PC-3 (cell line): Measurements from ENCODE around the gene LAMA2. TPM values are rescaled to one million over a fixed set of nuclear protein-coding genes. Genes with fewer than 3 reads are reported as not detected.

Experiments used
- ATAC-seq: fragments of 200-7000 bp; cut with Tn5 transposase; 2 replicates; pipeline ENCODE4 v1.9.1; 2020; ENCODE audit warnings: mild to moderate bottlenecking, moderate library complexity
- BruUV-seq: library from RNA; stranded (reverse); fragments of 400-500 nt; replicated peaks from 2 replicates; lab custom pipeline; 2021; lab: Mats Ljungman, UMichigan
- CTCF ChIA-PET: fragments of 300-600 bp; sonication (Branson Sonifier 250); formaldehyde crosslinking; loops from one replicate; lab custom pipeline; 2022; ENCODE audit warnings: antibody characterized with exemption; lab: Charles Lee
- POLR2A ChIA-PET: fragments of 300-600 bp; sonication (Branson Sonifier 250); formaldehyde crosslinking; loops from one replicate; lab custom pipeline; 2022; ENCODE audit warnings: antibody characterized with exemption; ENCODE audit not compliant: unreplicated experiment; lab: Charles Lee
- DNase-seq: peaks from one replicate; pipeline ENCODE4 v3.0.0-alpha.2; 2015
- H2AFZ ChIP-seq: fragments of 300-600 bp; sonication (generic); 2 replicates; pipeline ENCODE4 v1.6.0; 2016; ENCODE audit warnings: antibody characterized with exemption, low read length
- H3F3A ChIP-seq: fragments of 300-600 bp; sonication (generic); one replicate; pipeline ENCODE4 v1.6.0; 2017; ENCODE audit warnings: antibody characterized with exemption, low read length, control low read depth, mild to moderate bottlenecking; ENCODE audit not compliant: unreplicated experiment
- H3K27ac ChIP-seq: fragments of 300-600 bp; sonication (generic); 2 replicates; pipeline ENCODE4 v1.5.1; 2016; ENCODE audit warnings: mild to moderate bottlenecking, low read length
- H3K27me3 ChIP-seq: fragments of 300-600 bp; sonication (generic); 2 replicates; pipeline ENCODE4 v1.6.1; 2016; ENCODE audit warnings: low read length, mixed read lengths
- H3K36me3 ChIP-seq: fragments of 300-600 bp; sonication (generic); 2 replicates; pipeline ENCODE4 v1.6.1; 2016; ENCODE audit warnings: low read depth, mixed run types, low read length, mixed read lengths
- H3K4me1 ChIP-seq: fragments of 300-600 bp; sonication (generic); 2 replicates; pipeline ENCODE4 v1.5.1; 2016; ENCODE audit warnings: low read length; ENCODE audit not compliant: insufficient read depth
- H3K4me2 ChIP-seq: fragments of 300-600 bp; sonication (generic); 2 replicates; pipeline ENCODE4 v1.6.0; 2016; ENCODE audit warnings: low read length
- H3K4me3 ChIP-seq: fragments of 300-600 bp; sonication (generic); 2 replicates; pipeline ENCODE4 v1.5.1; 2016; ENCODE audit warnings: mild to moderate bottlenecking, low read length, mixed read lengths
- H3K79me2 ChIP-seq: fragments of 300-600 bp; sonication (generic); 2 replicates; pipeline ENCODE4 v1.6.1; 2017; ENCODE audit warnings: low read length, mixed read lengths
- H3K9ac ChIP-seq: fragments of 300-600 bp; sonication (generic); 2 replicates; pipeline ENCODE4 v1.6.0; 2016; ENCODE audit warnings: mild to moderate bottlenecking, low read length
- H3K9me2 ChIP-seq: fragments of 300-600 bp; sonication (generic); replicated peaks from 2 replicates; pipeline ENCODE4 v1.6.1; 2016; ENCODE audit warnings: mixed run types, low read length, mixed read lengths
- H3K9me3 ChIP-seq: fragments of 300-600 bp; sonication (generic); 2 replicates; pipeline ENCODE4 v1.6.1; 2016; ENCODE audit warnings: low read length, mixed read lengths
- H4K20me1 ChIP-seq: fragments of 300-600 bp; sonication (generic); 2 replicates; pipeline ENCODE4 v1.6.1; 2016; ENCODE audit warnings: low read length, mixed read lengths
- EZH2 ChIP-seq: fragments of 300-600 bp; sonication (generic); IDR thresholded peaks from one replicate; pipeline ENCODE4 v1.6.1; 2017; ENCODE audit warnings: antibody characterized with exemption, mild to moderate bottlenecking, low read length; ENCODE audit not compliant: unreplicated experiment
- EZH2phosphoT487 ChIP-seq: fragments of 300-600 bp; sonication (generic); IDR thresholded peaks from 2 replicates; pipeline ENCODE4 v1.6.1; 2018; ENCODE audit warnings: mild to moderate bottlenecking, antibody characterized with exemption, low read length, borderline replicate concordance
- intact Hi-C: fragments of 100-400 bp; cut with micrococcal nuclease; formaldehyde crosslinking; loops from 2 replicates; pipeline ENCODE4 v1.9.0; 2023
- total RNA-seq: library from RNA; depleted of rRNA; stranded (reverse); fragments of >200 nt; gene quantifications from 2 replicates; pipeline ENCODE4 v1.2.3, GENCODE V29; 2014
- TF ChIP-seq, protein P1 (sequence below): fragments of 300-600 bp; sonication (generic); conservative IDR thresholded peaks from 2 replicates; pipeline ENCODE4 v1.5.1; 2017; ENCODE audit warnings: antibody characterized with exemption, low read depth, mild to moderate bottlenecking, low read length

Gene LAMA2
- total RNA-seq, 1 experiment from 2014 or later = 0.22 TPM

DNA sequence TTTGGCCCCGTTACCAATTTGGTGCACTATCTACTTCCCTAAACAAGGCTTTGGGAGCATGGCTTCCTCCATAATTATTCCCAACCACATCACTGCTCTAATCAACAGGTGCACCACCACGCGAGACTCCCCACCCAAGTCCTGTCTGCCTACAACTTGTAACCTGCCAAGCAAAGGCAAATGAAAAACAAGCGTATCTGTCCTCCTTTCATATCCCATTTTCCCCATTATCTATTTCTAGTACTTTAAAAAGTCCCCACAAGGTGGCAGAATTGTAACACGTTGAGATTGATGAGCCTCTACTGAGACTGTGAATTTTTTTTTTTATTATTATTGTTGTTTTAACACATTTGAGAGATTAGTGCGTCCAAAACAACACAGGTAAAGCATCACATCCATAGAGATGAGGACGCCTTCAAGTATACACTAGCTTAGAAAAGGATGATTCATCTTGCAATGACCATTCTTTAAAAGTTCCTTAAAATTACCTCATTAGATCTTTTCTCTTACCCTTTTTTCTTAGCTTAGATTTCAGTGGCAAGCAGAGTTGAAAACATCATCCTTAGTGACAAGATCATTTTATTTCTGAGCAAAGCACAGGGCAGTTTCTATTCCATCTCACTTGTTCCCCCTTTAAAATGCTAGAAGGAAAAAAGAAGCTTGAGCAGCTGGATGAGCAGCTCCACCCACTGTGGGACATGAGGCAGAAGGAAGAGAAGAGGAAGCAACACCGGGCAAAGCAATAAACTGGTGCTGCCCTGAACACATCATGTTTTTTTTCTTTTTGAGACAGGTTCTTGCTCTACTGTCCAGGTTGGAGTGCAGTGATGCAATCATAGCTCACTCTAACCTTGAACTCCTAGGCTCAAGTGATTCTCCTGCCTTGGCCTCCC is 616.3 kb downstream of the LAMA2 start:
- Histone ChIP-seq H3K9me3 (no peaks in the 10 kb centered on the region), H3K4me3 (peak overlapping the region; percentile 49; the same call in 1 of the 2 replicates), H3K4me2 (peak overlapping the region; percentile 79), H3K9ac (peak overlapping the region; percentile 32; the same call in 1 of the 2 replicates), H3K4me1 (peaks cover 52% of the 10 kb centered on the region), H3F3A (peaks cover 3% of the 10 kb centered on the region), H2AFZ (peak overlapping the region; percentile 54), H3K79me2 (no peaks in the 10 kb centered on the region), H3K27ac (peak overlapping the region; percentile 52), H3K27me3 (no peaks in the 10 kb centered on the region), H3K36me3 (no peaks in the 10 kb centered on the region), H3K9me2 (no peaks in the 10 kb centered on the region), H4K20me1 (no peaks in the 10 kb centered on the region)
- TF ChIP-seq, protein P1, sequence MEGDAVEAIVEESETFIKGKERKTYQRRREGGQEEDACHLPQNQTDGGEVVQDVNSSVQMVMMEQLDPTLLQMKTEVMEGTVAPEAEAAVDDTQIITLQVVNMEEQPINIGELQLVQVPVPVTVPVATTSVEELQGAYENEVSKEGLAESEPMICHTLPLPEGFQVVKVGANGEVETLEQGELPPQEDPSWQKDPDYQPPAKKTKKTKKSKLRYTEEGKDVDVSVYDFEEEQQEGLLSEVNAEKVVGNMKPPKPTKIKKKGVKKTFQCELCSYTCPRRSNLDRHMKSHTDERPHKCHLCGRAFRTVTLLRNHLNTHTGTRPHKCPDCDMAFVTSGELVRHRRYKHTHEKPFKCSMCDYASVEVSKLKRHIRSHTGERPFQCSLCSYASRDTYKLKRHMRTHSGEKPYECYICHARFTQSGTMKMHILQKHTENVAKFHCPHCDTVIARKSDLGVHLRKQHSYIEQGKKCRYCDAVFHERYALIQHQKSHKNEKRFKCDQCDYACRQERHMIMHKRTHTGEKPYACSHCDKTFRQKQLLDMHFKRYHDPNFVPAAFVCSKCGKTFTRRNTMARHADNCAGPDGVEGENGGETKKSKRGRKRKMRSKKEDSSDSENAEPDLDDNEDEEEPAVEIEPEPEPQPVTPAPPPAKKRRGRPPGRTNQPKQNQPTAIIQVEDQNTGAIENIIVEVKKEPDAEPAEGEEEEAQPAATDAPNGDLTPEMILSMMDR = peak; percentile 76
- no peak for TF ChIP-seq EZH2phosphoT487
- ATAC-seq (peak; percentile 52), DNase-seq (peak; percentile 81)
- intact Hi-C loops = loop anchor here (1.0 to 10.0 kb wide), 6 partner anchors 68 to 523 kb away; partner anchors contain the start of gene TMEM244
- no TSS peak for BruUV-seq
- CTCF ChIA-PET = interaction anchor here (0.6 to 1.4 kb wide), 5 partner anchors 30 to 135 kb away, joined by 3 to 5 read pairs (median 4); no protein-coding TSS in a partner anchor
- POLR2A ChIA-PET = interaction anchor here (0.6 kb wide), 1 partner anchor 68 kb away, joined by 4 read pairs; no protein-coding TSS in a partner anchor

DNA sequence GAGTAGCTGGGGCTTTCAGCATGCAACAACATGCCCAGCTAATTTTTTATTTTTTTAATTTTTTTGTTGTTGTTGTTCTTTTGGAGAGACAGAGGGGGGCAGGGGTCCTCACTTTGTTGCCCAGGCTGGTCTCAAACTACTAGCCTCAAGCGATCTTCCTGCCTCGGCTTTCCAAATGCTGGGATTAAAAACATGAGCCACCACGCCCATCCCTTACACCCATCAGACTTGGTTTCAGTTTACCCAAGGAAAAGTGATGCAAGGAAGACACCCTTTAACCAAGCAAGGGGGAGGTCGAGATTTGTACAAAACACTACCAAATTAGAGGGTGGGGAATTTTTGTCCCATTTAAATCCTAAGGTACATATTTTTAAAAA is 616.9 kb downstream of the LAMA2 start:
- no peak overlapping the region for H3K9ac ChIP-seq
- TF ChIP-seq, protein P1 = no peak
- TF ChIP-seq EZH2 = no peak
- no peak for TF ChIP-seq EZH2phosphoT487
- H3K9me2 ChIP-seq = no peaks in the 10 kb centered on the region
- no peak overlapping the region; the same call in 1 of the 2 replicates for H2AFZ ChIP-seq
- no peaks in the 10 kb centered on the region for H3K79me2 ChIP-seq
- H3K27ac ChIP-seq = no peak overlapping the region
- BruUV-seq = no TSS peak
- DNase-seq = no peak
- ChIA-PET CTCF (interaction anchor here (0.6 to 1.4 kb wide), 5 partner anchors 31 to 134 kb away, joined by 3 to 5 read pairs (median 4); no protein-coding TSS in a partner anchor), POLR2A (interaction anchor here (0.6 kb wide), 1 partner anchor 67 kb away, joined by 4 read pairs; no protein-coding TSS in a partner anchor)
- no peaks in the 10 kb centered on the region for H3K9me3 ChIP-seq
- no peak for ATAC-seq
- no peaks in the 10 kb centered on the region for H3K27me3 ChIP-seq
- H3K36me3 ChIP-seq = no peaks in the 10 kb centered on the region
- peaks cover 3% of the 10 kb centered on the region for H3F3A ChIP-seq
- H3K4me1 ChIP-seq = peaks cover 46% of the 10 kb centered on the region
- no peak overlapping the region for H3K4me3 ChIP-seq
- intact Hi-C loops = loop anchor here (1.0 to 10.0 kb wide), 6 partner anchors 67 to 522 kb away; partner anchors contain the start of gene TMEM244
- H3K4me2 ChIP-seq = peak overlapping the region; percentile 79
- no peaks in the 10 kb centered on the region for H4K20me1 ChIP-seq
